ENCODE data around the gene OSM.

- TF ChIP-seq CTCF (IDR thresholded peaks at IDR 0.05) (no peak), POLR2AphosphoS5 (IDR thresholded peaks at IDR 0.05) (no peak), POLR2A (IDR thresholded peaks at IDR 0.05) (no peak)
These were observed 1.7 kb upstream of the OSM start for GRCh38 chr22:30268331-30268730.
